K562 (cell line): ENCODE results near the gene PRMT3. TPM values are rescaled to one million over a fixed set of nuclear protein-coding genes. Genes with fewer than 3 reads are reported as not detected.

Source experiments
- HMG20A ChIP-seq: fragments of 450-650 bp; formaldehyde crosslinking; conservative IDR thresholded peaks from 2 replicates; pipeline ENCODE4 v1.4.0; 2020; ENCODE audit warnings: mild to moderate bottlenecking, mixed read lengths
- KAT7 ChIP-seq: sonication (generic); formaldehyde crosslinking; IDR thresholded peaks from 2 replicates; pipeline ENCODE4 v1.8.0; 2022; ENCODE audit warnings: missing genetic modification reagents, mild to moderate bottlenecking, borderline replicate concordance
- MTA2 ChIP-seq: fragments of 450-650 bp; IDR thresholded peaks from 2 replicates; pipeline ENCODE4 v1.6.1; 2016; ENCODE audit warnings: low read depth
- MYC ChIP-seq, 2 experiments: fragments of 250-450 bp in 1 of 2; sonication (Bioruptor Pico) in 1 of 2; IDR thresholded peaks; 2 replicates each; pipeline versions ENCODE4 v1.5.1 to v1.6.1; 2012 to 2021; ENCODE audit warnings: low read depth in 2 of 2, borderline replicate concordance in 1 of 2, improper control_type of control experiment in 1 of 2, low read length in 1 of 2, mild to moderate bottlenecking in 1 of 2, moderate library complexity in 1 of 2
- NCOA4 ChIP-seq: fragments of 450-650 bp; IDR thresholded peaks from 2 replicates; pipeline ENCODE4 v1.6.1; 2018; ENCODE audit warnings: mild to moderate bottlenecking; ENCODE audit not compliant: partially characterized antibody
- SMARCE1 ChIP-seq: fragments of 450-650 bp; IDR thresholded peaks from 2 replicates; pipeline ENCODE4 v1.7.1; 2016; ENCODE audit warnings: mild to moderate bottlenecking
- ZBTB34 ChIP-seq: fragments of 250-450 bp; sonication (Bioruptor Pico); IDR thresholded peaks from 2 replicates; pipeline ENCODE4 v1.8.0; 2021; ENCODE audit warnings: mild to moderate bottlenecking, moderate library complexity
- ZHX1 ChIP-seq: fragments of 150-350 bp; conservative IDR thresholded peaks from 2 replicates; pipeline ENCODE4 v1.6.1; 2014; ENCODE audit warnings: low read length
- ZNF274 ChIP-seq: IDR thresholded peaks from 2 replicates; pipeline ENCODE4 v1.6.1; 2011; ENCODE audit warnings: low read depth, mild to moderate bottlenecking, low read length, moderate library complexity, borderline replicate concordance
- polyA plus RNA-seq, 8 experiments: library from polyadenylated mRNA; depleted of rRNA in 4 of 8; stranded (reverse) in 5 of 8; unstranded in 3 of 8; fragments of >200 nt; fragmentation: Nextera tagmentation in 2 of 8; fragmentation: Illumina TruSeq in 1 of 8; extraction: Ambion mirVana in 2 of 8; extraction: Trizol in 1 of 8; gene quantifications; 2 replicates each; pipeline versions ENCODE4 v1.2.1 to v1.2.3, GENCODE V29; 2011 to 2014; ENCODE audit warnings: inconsistent platforms in 1 of 8, missing spikeins in 1 of 8
- total RNA-seq, 7 experiments: library from RNA; depleted of rRNA in 6 of 7; stranded (reverse); fragments of >200 nt in 6 of 7; fragmentation: Illumina TruSeq in 2 of 7; extraction: Trizol in 2 of 7; gene quantifications; 2 replicates each; pipeline versions ENCODE4 v1.2.1 to v1.2.3, GENCODE V29; 2011 to 2021; ENCODE audit warnings: low replicate concordance in 1 of 7
- TF ChIP-seq, protein P1 (sequence below): fragments of 450-650 bp; IDR thresholded peaks from 2 replicates; pipeline ENCODE4 v1.6.1; 2014; ENCODE audit warnings: low read depth, mild to moderate bottlenecking, moderate library complexity, borderline replicate concordance
- TF ChIP-seq, protein P2 (sequence below): fragments of 450-650 bp; IDR thresholded peaks from 2 replicates; pipeline ENCODE4 v1.6.1; 2017; ENCODE audit warnings: antibody characterized with exemption, mild to moderate bottlenecking
- TF ChIP-seq, protein P3 (sequence below): sonication (generic); formaldehyde crosslinking; IDR thresholded peaks from 2 replicates; pipeline ENCODE4 v1.8.1; 2023; ENCODE audit warnings: mild to moderate bottlenecking, missing genetic modification reagents, moderate library complexity

PRMT3 gene
- total and polyA plus RNA-seq, 9 of the 15 experiments (the other 6 are each of a cell fraction or from before 2014, with no cell fraction given): 24.0 to 62.1 (median 44.7) TPM

- no peak for TF ChIP-seq ZNF274
- TF ChIP-seq MYC (IDR thresholded peaks at IDR 0.05; ENCODE audit: low read depth, low read length): peak; percentile 92
- peak; percentile 74; the same call in 1 of the 2 replicates for TF ChIP-seq MYC (CRISPR knock-in tag; IDR thresholded peaks at IDR 0.05; ENCODE audit: borderline replicate concordance, low read depth)
- TF ChIP-seq, protein P1, sequence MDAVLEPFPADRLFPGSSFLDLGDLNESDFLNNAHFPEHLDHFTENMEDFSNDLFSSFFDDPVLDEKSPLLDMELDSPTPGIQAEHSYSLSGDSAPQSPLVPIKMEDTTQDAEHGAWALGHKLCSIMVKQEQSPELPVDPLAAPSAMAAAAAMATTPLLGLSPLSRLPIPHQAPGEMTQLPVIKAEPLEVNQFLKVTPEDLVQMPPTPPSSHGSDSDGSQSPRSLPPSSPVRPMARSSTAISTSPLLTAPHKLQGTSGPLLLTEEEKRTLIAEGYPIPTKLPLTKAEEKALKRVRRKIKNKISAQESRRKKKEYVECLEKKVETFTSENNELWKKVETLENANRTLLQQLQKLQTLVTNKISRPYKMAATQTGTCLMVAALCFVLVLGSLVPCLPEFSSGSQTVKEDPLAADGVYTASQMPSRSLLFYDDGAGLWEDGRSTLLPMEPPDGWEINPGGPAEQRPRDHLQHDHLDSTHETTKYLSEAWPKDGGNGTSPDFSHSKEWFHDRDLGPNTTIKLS: peak; percentile 15; the same call in 1 of the 2 replicates
- TF ChIP-seq ZBTB34 (CRISPR knock-in tag): no peak
- TF ChIP-seq, protein P2, sequence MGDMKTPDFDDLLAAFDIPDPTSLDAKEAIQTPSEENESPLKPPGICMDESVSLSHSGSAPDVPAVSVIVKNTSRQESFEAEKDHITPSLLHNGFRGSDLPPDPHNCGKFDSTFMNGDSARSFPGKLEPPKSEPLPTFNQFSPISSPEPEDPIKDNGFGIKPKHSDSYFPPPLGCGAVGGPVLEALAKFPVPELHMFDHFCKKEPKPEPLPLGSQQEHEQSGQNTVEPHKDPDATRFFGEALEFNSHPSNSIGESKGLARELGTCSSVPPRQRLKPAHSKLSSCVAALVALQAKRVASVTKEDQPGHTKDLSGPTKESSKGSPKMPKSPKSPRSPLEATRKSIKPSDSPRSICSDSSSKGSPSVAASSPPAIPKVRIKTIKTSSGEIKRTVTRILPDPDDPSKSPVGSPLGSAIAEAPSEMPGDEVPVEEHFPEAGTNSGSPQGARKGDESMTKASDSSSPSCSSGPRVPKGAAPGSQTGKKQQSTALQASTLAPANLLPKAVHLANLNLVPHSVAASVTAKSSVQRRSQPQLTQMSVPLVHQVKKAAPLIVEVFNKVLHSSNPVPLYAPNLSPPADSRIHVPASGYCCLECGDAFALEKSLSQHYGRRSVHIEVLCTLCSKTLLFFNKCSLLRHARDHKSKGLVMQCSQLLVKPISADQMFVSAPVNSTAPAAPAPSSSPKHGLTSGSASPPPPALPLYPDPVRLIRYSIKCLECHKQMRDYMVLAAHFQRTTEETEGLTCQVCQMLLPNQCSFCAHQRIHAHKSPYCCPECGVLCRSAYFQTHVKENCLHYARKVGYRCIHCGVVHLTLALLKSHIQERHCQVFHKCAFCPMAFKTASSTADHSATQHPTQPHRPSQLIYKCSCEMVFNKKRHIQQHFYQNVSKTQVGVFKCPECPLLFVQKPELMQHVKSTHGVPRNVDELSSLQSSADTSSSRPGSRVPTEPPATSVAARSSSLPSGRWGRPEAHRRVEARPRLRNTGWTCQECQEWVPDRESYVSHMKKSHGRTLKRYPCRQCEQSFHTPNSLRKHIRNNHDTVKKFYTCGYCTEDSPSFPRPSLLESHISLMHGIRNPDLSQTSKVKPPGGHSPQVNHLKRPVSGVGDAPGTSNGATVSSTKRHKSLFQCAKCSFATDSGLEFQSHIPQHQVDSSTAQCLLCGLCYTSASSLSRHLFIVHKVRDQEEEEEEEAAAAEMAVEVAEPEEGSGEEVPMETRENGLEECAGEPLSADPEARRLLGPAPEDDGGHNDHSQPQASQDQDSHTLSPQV: peak; percentile 98
- TF ChIP-seq NCOA4: no peak
- TF ChIP-seq, protein P3, sequence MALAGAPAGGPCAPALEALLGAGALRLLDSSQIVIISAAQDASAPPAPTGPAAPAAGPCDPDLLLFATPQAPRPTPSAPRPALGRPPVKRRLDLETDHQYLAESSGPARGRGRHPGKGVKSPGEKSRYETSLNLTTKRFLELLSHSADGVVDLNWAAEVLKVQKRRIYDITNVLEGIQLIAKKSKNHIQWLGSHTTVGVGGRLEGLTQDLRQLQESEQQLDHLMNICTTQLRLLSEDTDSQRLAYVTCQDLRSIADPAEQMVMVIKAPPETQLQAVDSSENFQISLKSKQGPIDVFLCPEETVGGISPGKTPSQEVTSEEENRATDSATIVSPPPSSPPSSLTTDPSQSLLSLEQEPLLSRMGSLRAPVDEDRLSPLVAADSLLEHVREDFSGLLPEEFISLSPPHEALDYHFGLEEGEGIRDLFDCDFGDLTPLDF (CRISPR knock-in tag): no peak
- TF ChIP-seq KAT7: peak; percentile 57; the same call in 1 of the 2 replicates
- TF ChIP-seq MTA2: no peak
- TF ChIP-seq ZHX1: no peak
- TF ChIP-seq SMARCE1: peak; percentile 82
- TF ChIP-seq HMG20A (CRISPR knock-in tag): no peak
These were observed 23.8 kb upstream of the PRMT3 start, which contains the start of gene HTATIP2 (continued) for GRCh38 chr11:20363500-20364340.
